HS-5 (cell line): ENCODE data around the gene UPP1.
"Not testable (repeated sequence)": the region's sequence is repeated elsewhere in the genome, so short reads cannot be mapped to it uniquely, and the experiment has no call there.

ENCODE experiments used
- DNase-seq: peaks from one replicate; pipeline ENCODE4 v3.0.0-alpha.2; 2012; ENCODE audit warnings: low read depth

The UPP1 gene

DNA sequence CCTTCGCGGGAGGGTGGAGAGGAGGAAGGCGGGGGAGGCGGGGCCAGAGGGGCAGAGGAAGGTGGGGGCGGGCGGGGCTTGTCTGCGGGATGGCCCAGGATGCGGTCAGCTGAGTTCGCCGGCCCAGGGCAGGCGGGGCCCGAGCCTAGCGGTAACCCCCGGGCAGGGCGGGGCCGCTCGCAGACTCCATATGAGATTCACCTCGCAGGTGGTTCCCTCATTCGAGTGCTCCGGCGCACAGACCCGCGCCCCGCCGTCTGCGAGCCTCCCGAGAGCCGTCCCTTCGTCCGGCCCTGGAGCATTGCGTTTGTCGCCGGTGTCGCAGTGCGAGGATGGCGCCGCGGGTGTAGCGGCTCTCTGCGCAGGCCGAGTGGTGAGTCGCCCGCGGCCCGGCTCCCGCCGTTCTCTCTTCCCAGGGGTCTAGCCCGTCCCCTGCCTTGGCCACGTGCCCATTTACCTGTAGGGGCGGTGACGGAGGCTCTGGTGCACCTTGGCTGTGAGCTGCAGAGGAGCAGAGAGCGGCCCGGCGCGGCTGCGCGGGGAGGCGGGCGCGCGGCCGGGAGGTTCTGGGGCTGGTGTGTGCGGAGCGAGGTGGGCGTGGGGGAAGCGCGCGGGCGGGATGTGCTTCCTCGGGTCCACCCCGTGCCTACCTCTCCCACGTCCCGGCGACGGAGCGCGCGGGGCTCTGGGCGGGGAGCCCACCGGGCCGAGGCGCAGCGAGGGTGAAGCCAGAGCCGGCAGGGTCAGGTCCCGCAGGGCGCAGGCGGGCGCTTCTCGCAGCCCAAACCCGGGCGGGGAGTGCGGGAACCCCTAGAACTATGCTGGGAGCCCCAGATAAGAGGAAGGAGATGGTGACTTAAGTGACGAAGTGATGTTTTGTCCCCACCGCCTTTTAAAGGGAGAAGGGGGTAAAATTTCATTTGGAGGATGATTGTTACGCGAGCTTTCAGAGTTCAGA, at the start of gene UPP1:
TSS of gene UPP1 (plus strand) at position 220 of the 958 bp plus-strand sequence. CDS start 5,519 bp downstream, outside the sequence.
- DNase-seq = no peak

DNA sequence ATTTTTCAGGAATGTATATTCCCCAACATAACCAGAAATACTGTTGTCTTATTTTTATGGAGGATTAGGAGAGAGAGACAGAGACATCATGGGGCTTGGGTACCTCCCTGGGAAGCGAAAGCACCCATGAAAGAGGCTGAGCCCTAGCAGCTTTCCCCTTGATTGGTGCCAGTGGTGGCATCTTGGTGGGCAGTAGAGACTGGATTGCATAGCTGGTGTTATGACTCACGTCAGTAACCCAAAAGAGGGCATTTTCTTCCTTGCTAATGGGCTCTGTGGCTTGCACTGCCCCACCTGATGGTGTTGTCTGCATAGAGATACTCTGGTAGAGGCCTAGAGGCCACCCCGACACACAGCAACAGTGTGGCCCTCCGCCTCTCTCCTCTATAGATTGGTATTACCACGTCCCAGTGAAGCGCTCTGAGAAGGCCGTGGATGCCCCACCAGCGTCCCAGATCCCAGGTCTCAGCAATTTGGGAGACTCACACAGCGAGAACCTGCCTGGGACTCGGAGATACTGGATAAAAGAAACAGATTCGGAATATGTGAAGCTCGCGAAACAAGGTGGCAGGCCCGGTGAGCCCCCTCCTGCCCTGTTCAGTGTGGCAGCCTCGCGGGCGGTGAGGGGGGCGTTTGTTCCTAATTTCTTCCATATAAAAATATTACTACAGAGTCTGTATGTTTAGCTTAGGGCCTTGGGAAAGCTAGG, 48.0 kb upstream of the UPP1 start:
- DNase-seq = no peak

DNA sequence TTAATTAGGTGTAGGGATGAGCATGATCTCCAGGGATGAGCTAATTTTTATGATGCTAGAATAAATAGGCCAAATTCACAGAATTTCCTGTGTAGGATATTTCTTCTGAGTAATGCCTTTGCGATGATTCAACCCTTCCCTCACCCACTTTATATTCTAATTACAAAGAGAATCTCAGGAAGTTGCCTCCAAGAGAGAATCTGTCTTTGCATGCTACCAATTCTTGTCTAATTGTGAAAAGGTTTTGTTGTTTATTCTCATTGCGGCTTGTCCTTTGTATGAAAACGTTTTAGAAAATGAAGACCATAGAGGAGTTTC, 47.5 kb upstream of the UPP1 start:
- DNase-seq = peak; percentile 54

DNA sequence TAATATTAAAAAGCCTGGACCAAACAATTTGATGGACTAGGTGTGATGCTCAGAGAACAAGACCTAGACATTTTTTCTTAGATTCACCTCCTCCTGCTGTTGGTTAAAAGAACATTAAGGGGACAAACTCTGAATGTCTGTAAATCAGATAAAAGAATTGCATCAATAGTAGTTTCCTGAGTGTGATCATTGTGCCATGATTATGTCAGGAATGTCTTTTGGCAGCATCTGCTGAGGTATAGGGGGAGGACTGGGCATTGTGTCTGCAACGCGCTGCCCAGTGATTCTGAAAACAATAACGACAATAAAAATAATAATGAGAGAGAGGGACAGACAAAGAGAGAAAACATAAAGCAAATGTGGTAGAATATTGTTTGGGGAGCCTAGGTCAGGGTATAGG, 46.8 kb upstream of the UPP1 start:
- DNase-seq = peak; percentile 32

DNA sequence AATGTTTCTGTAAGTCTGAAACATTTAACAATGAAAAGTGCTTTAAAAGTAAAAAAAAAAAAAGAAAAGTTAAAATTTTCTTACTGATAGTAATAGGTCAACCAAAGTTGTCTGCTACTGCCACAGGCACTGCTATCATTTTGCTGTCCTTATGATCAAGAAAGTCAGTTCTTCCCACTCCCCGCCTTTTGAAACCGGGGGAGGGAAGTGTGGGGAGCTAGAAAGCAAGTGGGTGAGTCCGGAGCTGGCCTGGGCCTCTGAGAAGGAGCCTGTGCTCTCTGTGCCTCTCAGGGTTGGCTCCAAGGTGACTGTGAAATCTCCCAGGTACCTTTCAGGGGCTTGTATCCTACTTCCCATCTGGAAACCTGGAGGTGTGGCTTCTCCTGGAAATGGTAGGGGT, 46.4 kb upstream of the UPP1 start:
- DNase-seq = no peak

DNA sequence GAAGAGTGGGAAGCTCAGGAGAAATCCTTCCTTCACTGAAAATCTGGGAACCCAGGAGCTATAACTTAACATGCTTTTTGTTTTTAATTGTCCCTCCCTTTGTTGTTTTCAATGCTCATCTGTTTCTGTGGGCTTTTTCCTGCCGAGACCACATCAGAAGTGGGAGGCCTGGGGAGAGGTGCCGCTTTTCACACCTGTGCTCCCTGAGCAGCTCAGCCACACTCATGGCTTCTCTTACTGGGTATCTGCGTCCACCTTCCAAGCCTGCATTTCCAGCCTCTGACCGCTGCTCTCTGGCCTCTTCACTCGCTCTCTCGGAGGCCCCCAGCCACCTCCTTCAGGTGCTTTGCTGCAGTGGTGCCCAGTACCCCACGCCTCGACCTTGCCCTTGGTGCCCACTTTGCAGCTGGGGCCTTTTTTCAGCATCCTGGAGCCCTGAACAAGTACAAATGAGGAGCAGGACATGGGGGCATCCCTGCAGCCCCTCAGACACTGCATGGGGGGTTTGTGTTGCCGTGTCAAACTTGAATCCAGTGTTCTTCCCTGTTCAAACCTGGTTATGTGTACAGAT, 43.8 kb upstream of the UPP1 start:
- no peak for DNase-seq

DNA sequence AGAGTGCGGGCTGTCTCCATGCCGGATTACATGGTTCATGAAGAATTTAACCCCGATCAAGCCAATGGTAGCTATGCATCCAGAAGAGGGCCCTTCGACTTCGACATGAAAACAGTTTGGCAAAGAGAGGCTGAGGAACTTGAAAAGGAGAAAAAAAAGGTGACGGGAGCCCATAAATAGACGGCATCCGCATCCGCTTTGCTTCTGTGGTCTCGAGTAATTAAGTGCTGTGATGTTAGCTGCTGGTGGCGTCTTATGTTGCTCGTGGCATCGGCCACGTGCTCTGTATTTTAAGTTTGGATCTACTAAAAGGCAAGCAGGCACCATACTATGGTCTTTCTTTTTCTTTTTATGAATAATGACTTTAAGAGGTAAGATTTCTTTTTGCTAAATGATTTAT, 42.6 kb upstream of the UPP1 start:
- no peak for DNase-seq

DNA sequence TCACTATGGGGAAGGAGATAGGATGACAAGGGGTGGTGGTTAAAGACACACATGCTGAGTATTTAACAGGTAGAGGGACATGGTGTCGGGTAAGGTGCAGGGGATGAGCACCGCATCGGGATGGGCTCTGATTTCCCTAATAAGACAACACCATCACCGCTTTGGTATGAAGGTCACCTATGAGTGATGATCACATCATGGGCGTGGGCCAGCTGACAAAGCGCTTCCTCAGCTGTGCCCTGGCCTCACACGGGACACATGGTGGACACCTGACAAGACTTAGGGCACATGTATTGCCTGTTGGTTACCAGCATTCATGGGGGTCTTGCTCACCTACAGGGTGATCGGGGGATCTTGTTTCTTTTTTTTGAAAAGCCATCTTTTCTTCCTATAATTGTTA, 41.0 kb upstream of the UPP1 start:
- DNase-seq = peak; percentile 26

DNA sequence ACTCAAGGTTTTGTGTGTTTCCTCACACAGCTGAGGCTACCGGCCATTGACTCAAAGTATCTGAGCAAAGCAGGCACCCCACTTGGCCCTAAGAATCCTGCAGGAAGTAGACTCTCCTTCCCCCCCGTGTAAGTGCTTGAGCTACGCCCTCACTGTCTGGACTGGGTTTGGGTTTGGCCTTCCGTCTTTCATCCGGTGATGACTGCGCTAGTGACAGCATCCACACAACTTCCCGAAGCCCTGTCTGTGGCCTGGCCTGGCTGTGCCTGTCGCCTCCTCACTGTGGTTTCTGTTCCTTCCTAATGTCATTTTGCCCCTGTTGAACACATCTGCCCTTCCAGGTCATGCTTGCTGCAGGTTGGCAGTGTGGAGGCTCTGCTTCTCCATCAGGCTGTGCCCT, 39.2 kb upstream of the UPP1 start:
- DNase-seq = no peak

DNA sequence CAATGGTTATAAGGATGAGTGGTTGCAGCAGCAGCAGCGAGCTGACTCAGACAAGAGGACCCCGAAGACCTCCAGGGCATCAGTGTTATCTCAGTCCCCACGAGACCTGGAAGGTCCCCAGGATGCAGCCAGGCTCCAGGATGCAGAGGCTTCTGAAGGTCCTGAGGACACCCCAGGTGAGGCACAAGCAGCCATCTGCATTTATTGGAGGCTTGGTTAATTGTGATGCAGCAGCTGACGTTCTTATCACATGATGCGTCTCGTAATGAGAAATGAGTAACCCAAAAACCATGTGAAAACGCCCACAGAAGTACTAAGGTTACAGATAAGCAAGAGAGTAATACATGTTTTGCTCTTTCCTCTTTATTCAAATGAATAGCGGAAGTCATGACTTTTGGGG, 36.3 kb upstream of the UPP1 start:
- peak; percentile 64 for DNase-seq

DNA sequence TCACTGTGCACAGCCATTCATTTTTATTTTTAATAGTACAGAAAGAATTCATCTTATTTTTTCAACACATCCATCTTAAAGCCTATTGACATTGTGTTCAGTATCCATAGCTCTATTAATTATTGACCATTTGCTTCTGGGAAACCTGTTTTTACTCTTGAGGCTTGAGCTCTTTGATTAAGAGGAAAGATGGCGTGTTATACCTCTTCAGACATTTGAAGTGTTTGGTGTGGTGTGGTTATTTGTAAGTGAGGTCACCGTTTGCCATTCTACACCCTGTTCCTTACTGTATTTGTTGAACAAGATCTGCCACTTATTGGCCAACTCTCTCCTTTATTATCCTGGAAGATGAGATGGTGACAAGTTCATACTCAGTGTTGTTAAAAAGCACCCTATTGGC, 35.3 kb upstream of the UPP1 start:
- DNase-seq = no peak

DNA sequence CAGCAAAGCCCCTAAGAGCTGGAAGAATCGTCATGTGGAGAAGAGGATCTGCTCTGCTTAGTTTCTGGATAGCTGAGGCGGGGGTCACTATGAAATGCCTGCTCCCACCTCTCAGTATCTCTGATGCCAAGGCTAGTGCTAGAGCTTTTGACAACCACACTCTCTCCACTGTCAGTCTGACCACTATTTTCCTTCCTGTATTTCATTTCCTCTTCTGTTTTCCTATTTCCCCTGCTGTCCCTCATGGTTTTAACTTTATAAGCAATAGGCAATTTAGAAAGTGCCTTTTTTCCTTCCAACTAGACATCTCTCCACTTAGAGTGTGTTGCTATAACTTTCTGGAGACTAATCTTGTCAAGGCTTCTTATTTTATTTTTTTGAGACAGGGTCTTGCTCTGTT, 30.1 kb upstream of the UPP1 start:
- DNase-seq = no peak

DNA sequence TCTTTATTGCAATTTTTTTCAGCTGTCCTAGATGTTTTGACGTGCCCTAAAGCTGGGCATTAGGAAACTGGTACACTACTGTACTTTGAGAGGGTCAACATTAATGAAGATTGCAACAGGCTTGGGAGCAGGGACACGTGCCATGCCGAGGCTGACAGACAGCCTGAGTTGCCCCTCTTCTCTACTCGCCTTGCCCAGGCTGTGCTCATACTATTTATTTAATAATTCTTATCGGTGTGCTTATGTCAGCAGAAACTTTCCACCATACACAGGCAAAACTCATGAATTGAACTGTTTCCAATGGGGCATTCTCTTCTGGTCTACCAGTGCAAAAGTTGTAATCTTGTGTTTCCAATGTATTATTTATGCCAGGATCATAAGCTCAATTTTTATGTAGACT, 29.4 kb upstream of the UPP1 start:
- no peak for DNase-seq

DNA sequence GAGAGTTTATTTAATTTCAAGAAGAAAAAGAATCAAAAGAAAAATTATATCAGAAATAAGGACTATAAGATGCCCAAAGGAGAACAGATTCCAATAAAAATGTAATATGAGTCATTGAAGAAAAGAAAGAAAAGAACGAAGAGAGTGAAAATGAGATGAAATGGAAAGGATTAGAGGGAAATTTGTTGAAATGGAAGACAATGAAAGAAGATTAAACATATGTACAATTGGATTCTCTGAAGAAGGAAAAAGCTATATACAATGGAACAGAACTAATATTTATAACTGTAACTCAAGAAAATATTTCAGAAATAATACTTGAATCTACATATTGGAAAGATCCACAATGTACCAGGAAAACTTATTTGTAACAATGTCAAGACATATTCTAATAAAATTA, 25.1 kb upstream of the UPP1 start:
- no peak for DNase-seq

DNA sequence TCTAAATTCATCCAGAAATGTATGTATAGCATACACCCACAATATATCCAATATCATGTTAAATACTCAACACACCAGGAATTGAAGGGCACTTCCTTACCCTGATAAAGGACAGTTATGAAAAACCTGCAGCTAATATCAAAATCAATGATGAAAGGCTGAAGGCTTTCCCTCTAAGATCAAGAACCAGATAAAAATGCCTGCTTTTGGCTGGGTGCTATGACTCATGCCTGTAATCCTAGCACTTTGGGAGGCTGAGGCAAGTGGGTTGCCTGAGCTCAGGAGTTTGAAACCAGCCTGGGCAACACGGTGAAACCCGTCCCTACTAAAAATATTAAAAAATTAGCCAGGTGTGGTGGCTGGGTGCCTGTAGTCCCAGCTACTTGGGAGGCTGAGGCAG, 21.6 kb upstream of the UPP1 start:
- DNase-seq = no peak

DNA sequence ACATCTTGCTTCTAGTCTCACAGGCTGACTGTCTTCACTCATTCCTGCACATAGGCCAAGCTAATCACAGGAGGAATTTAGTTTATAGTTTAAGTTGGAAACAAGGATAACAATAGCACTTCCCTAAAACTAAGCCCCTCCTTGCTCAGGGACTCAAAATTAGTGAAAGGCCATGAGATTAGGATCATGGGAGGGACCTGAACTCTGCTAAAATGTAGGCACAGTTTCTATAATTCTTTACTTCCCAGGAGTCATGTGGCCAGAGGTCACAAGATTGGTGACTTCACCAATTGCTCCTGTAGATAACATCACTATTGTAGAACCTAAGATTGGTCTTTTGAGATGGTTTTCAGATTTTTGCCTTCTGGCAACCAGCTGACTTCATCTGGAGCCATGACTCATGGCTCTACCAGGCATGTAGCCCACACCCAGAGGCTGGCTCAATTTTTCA, 14.8 kb upstream of the UPP1 start:
- DNase-seq = no peak

DNA sequence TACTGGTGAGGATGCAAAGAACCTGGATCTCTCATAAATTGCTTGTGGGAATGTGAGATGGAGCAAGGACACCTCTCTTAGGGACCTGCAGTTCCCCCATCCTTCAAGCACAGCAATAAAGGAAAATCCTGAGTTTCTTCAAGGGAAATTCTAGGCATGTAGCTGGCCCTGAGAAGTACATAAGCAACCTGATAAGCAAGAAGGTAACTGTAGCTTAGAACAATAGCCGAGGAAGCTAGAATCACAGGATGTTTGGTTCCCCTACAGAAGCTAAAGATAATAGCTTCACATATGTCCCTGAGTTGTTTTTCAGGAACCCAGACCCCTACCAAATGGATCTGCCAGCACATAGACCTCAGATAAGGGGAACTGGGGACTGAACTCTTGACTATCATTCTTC, 11.6 kb upstream of the UPP1 start:
- no peak for DNase-seq

DNA sequence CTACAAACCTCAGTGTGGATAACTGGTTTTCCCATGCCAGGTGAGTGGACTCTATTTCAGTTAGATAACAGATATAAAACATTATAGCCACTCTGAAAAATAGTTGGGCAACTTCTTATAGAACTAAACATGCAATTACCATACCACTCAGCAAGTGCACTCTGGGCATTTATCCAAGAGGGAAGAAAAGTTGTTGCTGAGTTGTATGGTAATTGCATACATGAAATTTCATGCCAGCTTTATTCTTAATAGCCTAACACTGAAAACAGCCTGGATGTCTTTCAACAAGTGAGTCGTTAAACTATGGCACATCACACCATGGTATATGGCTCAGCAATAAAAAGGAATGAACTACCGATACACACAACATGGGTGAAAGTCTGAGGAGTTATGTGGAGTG, 10.6 kb upstream of the UPP1 start:
- no peak for DNase-seq

DNA sequence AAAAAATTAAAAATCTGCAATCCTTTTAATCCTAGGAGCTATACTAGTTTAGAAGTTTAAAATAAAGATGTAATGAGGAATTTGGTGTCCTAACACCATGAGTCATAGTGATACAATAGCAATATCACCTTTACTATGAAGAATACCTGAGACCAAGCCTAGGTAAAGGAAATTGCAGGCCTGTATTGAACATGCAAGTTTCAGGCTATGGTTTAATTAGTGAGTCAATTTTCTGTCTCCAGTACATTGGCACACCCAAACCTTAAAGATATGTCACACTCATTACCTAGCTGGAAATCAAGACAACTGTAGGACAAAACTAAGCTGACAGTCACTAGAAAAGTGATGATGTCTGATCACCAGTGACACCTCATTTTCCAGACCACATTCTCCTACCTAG, 6.7 kb upstream of the UPP1 start:
- DNase-seq = not testable (repeated sequence)

DNA sequence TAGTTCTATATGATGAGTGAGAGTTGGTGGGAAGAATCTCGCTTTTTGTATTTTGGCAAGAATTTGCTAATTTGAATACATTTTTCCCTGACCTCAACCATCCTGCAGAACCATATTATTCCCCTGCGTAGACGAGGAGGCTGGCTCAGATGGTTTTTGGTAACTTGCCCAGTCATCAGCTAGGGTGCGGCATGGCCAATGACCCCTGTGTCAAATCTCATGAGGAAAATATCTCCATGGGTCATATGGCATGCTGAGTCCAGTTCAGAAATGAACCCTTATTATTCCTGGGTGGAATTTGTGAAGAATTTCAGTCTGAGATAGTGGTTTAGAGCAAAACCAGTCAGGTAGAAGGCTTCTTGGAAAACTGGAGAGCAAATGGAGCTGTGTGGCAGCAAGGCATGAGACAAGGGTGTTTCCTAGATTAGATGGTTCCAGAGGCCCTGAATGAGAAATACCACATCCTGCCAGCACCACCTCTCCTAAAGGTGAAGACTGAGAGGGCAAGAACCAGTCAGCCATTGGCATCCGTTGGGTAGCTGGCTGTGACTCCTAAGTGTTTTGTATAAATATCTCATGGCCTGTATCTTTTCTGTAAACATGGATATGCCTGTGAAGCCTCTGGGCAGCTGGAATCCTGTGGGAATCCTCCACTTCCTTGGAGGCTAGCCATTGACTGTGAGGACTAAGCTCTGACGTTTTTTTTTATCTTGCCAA, 5.8 kb upstream of the UPP1 start:
- no peak for DNase-seq

DNA sequence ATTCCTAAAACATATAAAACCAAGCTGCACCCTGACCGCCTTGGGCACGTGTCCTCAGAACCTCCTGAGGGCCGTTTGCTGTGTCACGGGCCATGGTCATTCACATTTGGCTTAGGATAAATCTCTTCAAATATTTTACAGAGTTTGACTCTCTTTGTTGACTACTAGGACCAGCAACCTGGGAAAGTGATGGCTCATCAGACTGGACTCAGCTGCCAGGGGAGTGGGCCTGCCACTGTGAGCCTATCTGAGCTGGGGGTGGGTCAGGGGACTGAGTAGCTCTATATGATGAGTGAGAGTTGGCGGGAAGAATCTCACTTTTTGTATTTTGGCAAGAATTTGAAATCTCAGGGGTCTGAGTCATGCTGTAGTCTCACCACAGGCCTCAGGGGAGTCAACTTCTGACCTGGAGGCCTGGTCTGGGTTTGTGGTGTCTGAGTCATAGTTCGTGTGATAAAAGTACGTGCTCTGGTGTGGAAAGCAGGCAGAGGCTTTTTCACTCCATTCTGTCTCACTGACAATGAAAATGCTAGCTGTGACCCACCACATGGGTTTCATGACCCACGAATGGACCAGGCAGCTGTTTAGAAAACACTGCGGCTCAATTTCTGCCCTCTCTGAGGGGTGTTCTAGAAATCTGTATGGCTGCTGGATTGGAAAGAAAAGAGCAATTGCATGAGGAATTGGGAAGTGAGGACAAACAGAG, 4.2 kb upstream of the UPP1 start:
- DNase-seq = peak; percentile 99

DNA sequence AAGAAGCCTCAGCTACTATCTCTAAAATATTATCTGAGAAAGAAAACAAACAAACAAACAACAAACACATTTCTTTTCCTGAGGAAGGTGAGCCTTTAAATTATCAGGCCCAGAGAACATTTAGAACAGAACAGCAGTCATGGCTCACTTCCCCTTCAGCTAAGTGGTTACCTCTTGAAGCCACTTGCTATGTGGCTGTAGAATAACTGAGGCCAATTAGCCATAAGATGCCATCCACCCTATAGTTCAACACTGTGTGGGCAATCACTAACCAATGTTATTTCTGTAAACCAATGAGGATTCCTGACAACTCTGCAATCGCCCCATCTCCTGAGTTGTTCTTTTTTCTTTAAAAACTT, 3.7 kb upstream of the UPP1 start:
- no peak for DNase-seq
